Rectal smooth muscle tissue (tissue), 1 donor: ENCODE measurements around the gene NLRP14.

Source experiments
- H3K27ac ChIP-seq: one replicate; pipeline ENCODE4 v1.7.0; 2013; ENCODE audit warnings: low read depth, low read length, inconsistent platforms
- H3K27me3 ChIP-seq: one replicate; pipeline ENCODE4 v1.7.0; 2013; ENCODE audit warnings: low read length; ENCODE audit not compliant: control insufficient read depth, insufficient read depth
- H3K36me3 ChIP-seq: one replicate; pipeline ENCODE4 v1.7.0; 2013; ENCODE audit warnings: low read length; ENCODE audit not compliant: control insufficient read depth, insufficient read depth
- H3K4me1 ChIP-seq: one replicate; pipeline ENCODE4 v1.7.0; 2013; ENCODE audit warnings: low read length; ENCODE audit not compliant: control insufficient read depth, insufficient read depth
- H3K4me3 ChIP-seq: one replicate; pipeline ENCODE4 v1.7.0; 2013; ENCODE audit warnings: low read length
- H3K9ac ChIP-seq: one replicate; pipeline ENCODE4 v1.7.0; 2013; ENCODE audit warnings: low read length

Gene NLRP14

GRCh38 chr11:7062534-7062933 is 42.3 kb downstream of the NLRP14 start:
- no peak overlapping the region for H3K9ac ChIP-seq
- H3K27ac ChIP-seq: no peak overlapping the region
- no peaks in the 10 kb centered on the region for H3K4me1 ChIP-seq
- no peak overlapping the region for H3K4me3 ChIP-seq
- H3K27me3 ChIP-seq: no peaks in the 10 kb centered on the region
- H3K36me3 ChIP-seq: no peaks in the 10 kb centered on the region

DNA sequence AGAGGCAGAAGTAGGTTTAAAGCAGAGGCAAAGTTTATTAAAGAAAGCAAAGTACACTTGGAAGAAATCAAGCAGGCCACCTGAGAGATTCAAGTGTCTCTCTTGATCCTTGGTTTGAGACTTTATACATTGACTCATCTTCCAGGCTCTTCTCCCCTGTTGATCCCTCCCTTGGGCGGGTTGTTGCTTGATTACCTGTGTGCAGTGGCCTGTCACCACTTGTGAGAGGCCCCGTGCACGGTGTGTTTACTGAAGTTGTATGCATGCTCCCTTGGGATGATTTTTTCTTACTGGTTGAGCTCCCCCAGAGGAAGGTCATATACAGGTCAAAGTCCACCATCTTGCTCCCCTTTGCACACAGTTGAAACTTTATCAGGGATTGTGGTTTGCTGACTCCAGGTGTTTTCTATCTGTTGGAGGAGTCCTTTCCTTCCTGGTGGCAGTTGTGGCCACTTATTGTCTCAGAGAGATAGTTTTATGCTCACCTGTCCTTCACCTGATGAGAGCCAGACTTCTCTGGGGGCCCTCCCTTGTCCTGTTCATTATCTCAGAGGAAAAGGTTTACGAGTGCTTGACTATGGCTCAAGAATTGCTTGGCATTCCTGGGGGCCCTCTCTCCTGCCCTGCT is 52.2 kb downstream of the NLRP14 start:
- Histone ChIP-seq H3K4me3 (no peak overlapping the region), H3K36me3 (no peaks in the 10 kb centered on the region), H3K27ac (no peak overlapping the region), H3K9ac (no peak overlapping the region), H3K4me1 (no peaks in the 10 kb centered on the region), H3K27me3 (no peaks in the 10 kb centered on the region)

DNA sequence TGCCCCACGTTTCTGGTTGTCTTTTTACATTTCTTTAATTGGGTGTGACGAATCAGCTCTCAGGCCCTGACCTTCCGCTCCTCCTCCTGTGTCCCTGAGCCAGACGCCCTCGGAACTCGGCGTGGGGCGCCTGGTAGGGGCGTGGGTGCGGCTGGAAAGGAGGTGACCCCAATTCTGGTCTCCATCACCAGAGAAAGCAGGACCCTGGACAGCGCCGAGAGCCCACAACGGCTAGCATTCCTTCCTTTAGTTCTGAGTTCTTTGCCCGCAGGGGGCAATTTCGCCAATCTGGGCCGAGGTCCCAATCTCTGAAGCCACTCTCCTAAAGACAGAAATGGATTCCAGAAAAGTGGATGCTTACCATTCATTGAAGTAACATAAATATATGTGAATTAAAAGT is 56.8 kb downstream of the NLRP14 start:
- no peaks in the 10 kb centered on the region for H3K4me1 ChIP-seq
- H3K36me3 ChIP-seq: no peaks in the 10 kb centered on the region
- no peak overlapping the region for H3K9ac ChIP-seq

GRCh38 chr11:7079545-7080135 is 59.4 kb downstream of the NLRP14 start:
- Histone ChIP-seq H3K9ac (no peak overlapping the region), H3K27ac (no peak overlapping the region), H3K36me3 (no peaks in the 10 kb centered on the region), H3K4me3 (no peak overlapping the region), H3K27me3 (no peaks in the 10 kb centered on the region), H3K4me1 (no peaks in the 10 kb centered on the region)

More for the DNA sequence above, 56.8 kb downstream of the NLRP14 start:
- Histone ChIP-seq H3K27ac (no peak overlapping the region), H3K4me3 (no peak overlapping the region), H3K27me3 (no peaks in the 10 kb centered on the region)

- no peak overlapping the region for H3K9ac ChIP-seq
- no peaks in the 10 kb centered on the region for H3K4me1 ChIP-seq
- H3K27me3 ChIP-seq: no peaks in the 10 kb centered on the region
- H3K27ac ChIP-seq: no peak overlapping the region
- no peaks in the 10 kb centered on the region for H3K36me3 ChIP-seq
- no peak overlapping the region for H3K4me3 ChIP-seq
These were observed 60.6 kb downstream of the NLRP14 start for GRCh38 chr11:7080900-7081299.

DNA sequence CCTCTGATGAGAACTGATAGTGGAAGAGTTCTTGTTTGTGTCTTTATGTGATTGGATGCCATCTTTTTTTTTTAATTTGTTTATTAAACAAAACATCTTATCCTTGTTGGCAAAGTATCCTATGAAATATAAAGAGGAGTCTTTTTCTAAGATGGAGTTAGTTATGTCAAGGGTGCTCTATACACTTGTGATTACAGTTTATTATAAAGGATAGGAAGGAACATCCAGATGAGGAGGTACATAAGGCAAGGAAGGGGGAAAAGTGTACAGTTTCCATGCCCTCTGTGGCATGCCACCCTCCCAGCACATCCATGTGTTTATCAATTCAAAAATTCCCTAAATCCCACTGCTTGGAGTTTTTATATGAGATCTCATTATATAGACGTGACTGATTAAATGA is 61.2 kb downstream of the NLRP14 start:
- H3K4me1 ChIP-seq: no peaks in the 10 kb centered on the region

GRCh38 chr11:7088921-7089320 is 68.6 kb downstream of the NLRP14 start, which contains the start of gene RBMXL2:
Gene RBMXL2 (plus strand): TSS chr11:7088998. CDS start chr11:7089121, 123 bp downstream.
- Histone ChIP-seq H3K27me3 (no peaks in the 10 kb centered on the region), H3K4me3 (no peak within 1 kb of the TSS), H3K36me3 (no peaks in the 10 kb centered on the region), H3K9ac (no peak within 1 kb of the TSS), H3K27ac (no peak within 1 kb of the TSS), H3K4me1 (no peaks in the 10 kb centered on the region)

More for the DNA sequence above, 61.2 kb downstream of the NLRP14 start:
- Histone ChIP-seq H3K9ac (no peak overlapping the region), H3K36me3 (no peaks in the 10 kb centered on the region), H3K27me3 (no peaks in the 10 kb centered on the region), H3K27ac (no peak overlapping the region), H3K4me3 (no peak overlapping the region)

- no peaks in the 10 kb centered on the region for H3K27me3 ChIP-seq
These were observed 69.3 kb downstream of the NLRP14 start for GRCh38 chr11:7089328-7090251.

DNA sequence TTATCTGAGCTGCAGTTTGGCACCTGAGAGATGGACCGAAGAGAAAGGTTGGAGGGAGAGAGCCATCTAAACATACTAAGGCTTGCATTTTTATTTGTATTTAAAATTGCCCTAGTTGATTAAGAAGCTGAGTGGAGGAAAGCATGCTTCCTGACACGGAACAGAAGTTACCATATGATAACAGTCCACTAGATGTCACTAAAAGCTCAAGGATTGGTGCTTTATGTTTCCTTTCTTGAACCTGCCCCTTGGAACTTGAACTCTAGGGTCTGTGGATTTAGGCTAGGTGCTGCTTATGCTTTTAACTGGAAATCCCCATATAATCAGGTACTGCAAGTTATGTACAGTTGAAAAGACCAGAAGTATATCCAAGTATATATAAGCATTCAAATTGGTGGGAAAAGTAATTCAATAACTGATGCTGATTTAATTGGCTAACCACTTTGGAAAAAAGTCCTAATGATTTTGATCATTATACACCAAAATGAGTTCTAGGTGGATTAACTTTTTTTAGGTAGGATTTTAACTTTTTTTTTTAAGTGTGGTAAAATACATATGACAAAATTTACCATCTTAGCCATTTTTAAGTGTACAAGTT is 78.1 kb downstream of the NLRP14 start:
- Histone ChIP-seq H3K27ac (no peak overlapping the region), H3K4me1 (no peaks in the 10 kb centered on the region), H3K36me3 (no peaks in the 10 kb centered on the region), H3K9ac (no peak overlapping the region), H3K4me3 (no peak overlapping the region), H3K27me3 (no peaks in the 10 kb centered on the region)

More at GRCh38 chr11:7089328-7090251, 69.3 kb downstream of the NLRP14 start:
- no peaks in the 10 kb centered on the region for H3K36me3 ChIP-seq
- no peak overlapping the region for H3K4me3 ChIP-seq
- H3K27ac ChIP-seq: no peak overlapping the region
- H3K9ac ChIP-seq: no peak overlapping the region
- H3K4me1 ChIP-seq: no peaks in the 10 kb centered on the region

- Histone ChIP-seq H3K4me3 (no peak overlapping the region), H3K36me3 (no peaks in the 10 kb centered on the region), H3K27ac (no peak overlapping the region), H3K9ac (no peak overlapping the region), H3K4me1 (no peaks in the 10 kb centered on the region), H3K27me3 (no peaks in the 10 kb centered on the region)
These were observed 95.5 kb downstream of the NLRP14 start for GRCh38 chr11:7115780-7116179.

GRCh38 chr11:7116370-7116769 is 96.1 kb downstream of the NLRP14 start:
- no peaks in the 10 kb centered on the region for H3K27me3 ChIP-seq
- no peaks in the 10 kb centered on the region for H3K4me1 ChIP-seq
- H3K4me3 ChIP-seq: no peak overlapping the region
- no peak overlapping the region for H3K9ac ChIP-seq
- no peak overlapping the region for H3K27ac ChIP-seq
- no peaks in the 10 kb centered on the region for H3K36me3 ChIP-seq
